Measurements from ENCODE around the gene H6PD.

The H6PD gene

DNA sequence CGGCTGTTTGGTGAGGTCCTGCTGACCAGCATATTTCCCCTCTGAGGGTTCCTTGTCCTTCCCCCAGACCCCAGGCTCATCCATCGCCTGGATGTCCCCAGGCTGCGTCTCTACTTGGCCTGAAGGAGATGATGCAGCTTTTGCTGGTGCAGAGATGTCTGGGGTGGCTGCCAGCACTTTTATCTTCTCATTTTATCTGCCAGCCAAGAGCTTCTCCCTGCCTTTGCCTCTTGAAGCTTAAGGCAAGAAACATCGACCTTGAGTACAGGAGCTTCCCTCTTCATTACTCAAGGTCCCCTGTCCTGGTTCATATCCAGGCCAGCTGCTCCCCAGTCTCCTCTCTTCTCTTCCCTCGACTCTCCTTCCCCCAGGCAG, 9.2 kb upstream of the H6PD start:
- TF ChIP-seq POLR2A (IDR thresholded peaks at IDR 0.05; ENCODE audit: low read depth, low read length), result no peak
- no peak for TF ChIP-seq POLR2AphosphoS5 (IDR thresholded peaks at IDR 0.05; ENCODE audit: low read depth, low read length)
- no peak for TF ChIP-seq TAF1 (IDR thresholded peaks at IDR 0.05; ENCODE audit: low read depth, low read length)
- no peak for TF ChIP-seq SPI1 (IDR thresholded peaks at IDR 0.05; ENCODE audit: low read depth, low read length)
- TF ChIP-seq PAX5 (IDR thresholded peaks at IDR 0.05; ENCODE audit: insufficient read depth, low read length, severe bottlenecking), result no peak
- no peak for TF ChIP-seq POU2F2 (IDR thresholded peaks at IDR 0.05; ENCODE audit: low read depth, low read length)
- DNase-seq (ENCODE audit: insufficient read length, low spot score) (no peak), FAIRE-seq (no peak)

- no peak for FAIRE-seq
- DNase-seq (ENCODE audit: insufficient read length, low spot score), result no peak
- TF ChIP-seq SPI1 (IDR thresholded peaks at IDR 0.05; ENCODE audit: low read depth, low read length) (no peak), POU2F2 (IDR thresholded peaks at IDR 0.05; ENCODE audit: low read depth, low read length) (no peak), TAF1 (IDR thresholded peaks at IDR 0.05; ENCODE audit: low read depth, low read length) (no peak), POLR2AphosphoS5 (IDR thresholded peaks at IDR 0.05; ENCODE audit: low read depth, low read length) (no peak), POLR2A (IDR thresholded peaks at IDR 0.05; ENCODE audit: low read depth, low read length) (no peak), PAX5 (IDR thresholded peaks at IDR 0.05; ENCODE audit: insufficient read depth, low read length, severe bottlenecking) (no peak)
These were observed 6.0 kb upstream of the H6PD start for GRCh38 chr1:9228609-9229008.

GRCh38 chr1:9229549-9229948, 5.0 kb upstream of the H6PD start:
- TF ChIP-seq POU2F2 (IDR thresholded peaks at IDR 0.05; ENCODE audit: low read depth, low read length) (no peak), POLR2A (IDR thresholded peaks at IDR 0.05; ENCODE audit: low read depth, low read length) (no peak)
- DNase-seq (ENCODE audit: insufficient read length, low spot score), result no peak
- no peak for FAIRE-seq

GRCh38 chr1:9230869-9231533, 3.6 kb upstream of the H6PD start:
- no peak for FAIRE-seq
- TF ChIP-seq TAF1 (IDR thresholded peaks at IDR 0.05; ENCODE audit: low read depth, low read length) (no peak), SPI1 (IDR thresholded peaks at IDR 0.05; ENCODE audit: low read depth, low read length) (no peak), POLR2AphosphoS5 (IDR thresholded peaks at IDR 0.05; ENCODE audit: low read depth, low read length) (no peak), POLR2A (IDR thresholded peaks at IDR 0.05; ENCODE audit: low read depth, low read length) (no peak), POU2F2 (IDR thresholded peaks at IDR 0.05; ENCODE audit: low read depth, low read length) (no peak), PAX5 (IDR thresholded peaks at IDR 0.05; ENCODE audit: insufficient read depth, low read length, severe bottlenecking) (no peak)
- DNase-seq (ENCODE audit: insufficient read length, low spot score), result no peak

DNA sequence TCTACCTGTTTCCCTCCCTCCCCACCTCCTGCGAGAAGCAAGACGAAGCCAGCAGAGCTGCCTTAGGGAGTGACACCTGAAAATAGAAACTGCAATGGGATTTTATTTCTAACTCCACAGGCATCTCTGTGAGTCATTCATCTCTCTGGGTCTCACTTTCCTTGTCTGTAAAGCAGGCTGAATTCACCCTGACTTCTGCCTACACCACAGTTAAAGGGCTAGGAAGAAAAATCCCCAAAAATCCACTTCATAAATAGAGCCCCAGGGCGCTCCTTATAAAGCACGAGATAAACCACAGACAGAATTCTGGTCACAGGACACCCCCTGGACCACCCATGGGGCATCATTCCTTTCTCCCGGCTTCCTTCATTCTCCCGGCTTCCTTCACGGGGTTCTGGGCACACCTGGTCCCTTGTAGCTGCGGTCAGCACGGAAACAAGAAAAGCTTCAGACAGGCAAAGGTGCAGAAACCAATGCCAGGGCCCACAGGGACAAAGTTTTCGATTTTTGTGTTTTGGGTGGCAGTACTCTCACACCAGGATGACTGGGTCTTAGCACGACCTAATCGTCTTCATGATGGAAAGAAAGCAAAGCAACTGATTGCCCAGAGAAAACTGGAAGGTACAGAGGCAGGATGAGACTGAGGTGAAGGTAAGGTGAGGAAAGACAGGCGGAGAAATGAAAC, 2.8 kb upstream of the H6PD start:
- FAIRE-seq (no peak), DNase-seq (ENCODE audit: insufficient read length, low spot score) (no peak)
- TF ChIP-seq PAX5 (IDR thresholded peaks at IDR 0.05; ENCODE audit: insufficient read depth, low read length, severe bottlenecking) (no peak), POLR2AphosphoS5 (IDR thresholded peaks at IDR 0.05; ENCODE audit: low read depth, low read length) (no peak)

GRCh38 chr1:9233241-9233941, 1.2 kb upstream of the H6PD start:
- TF ChIP-seq TAF1 (IDR thresholded peaks at IDR 0.05; ENCODE audit: low read depth, low read length), result no peak
- no peak for TF ChIP-seq POLR2A (IDR thresholded peaks at IDR 0.05; ENCODE audit: low read depth, low read length)
- TF ChIP-seq PAX5 (IDR thresholded peaks at IDR 0.05; ENCODE audit: insufficient read depth, low read length, severe bottlenecking), result no peak
- TF ChIP-seq SPI1 (IDR thresholded peaks at IDR 0.05; ENCODE audit: low read depth, low read length), result no peak
- no peak for TF ChIP-seq POU2F2 (IDR thresholded peaks at IDR 0.05; ENCODE audit: low read depth, low read length)
- no peak for TF ChIP-seq POLR2AphosphoS5 (IDR thresholded peaks at IDR 0.05; ENCODE audit: low read depth, low read length)
- DNase-seq (ENCODE audit: insufficient read length, low spot score), result no peak
- FAIRE-seq, result no peak

- FAIRE-seq (no peak), DNase-seq (ENCODE audit: insufficient read length, low spot score) (no peak)
- no peak for TF ChIP-seq POU2F2 (IDR thresholded peaks at IDR 0.05; ENCODE audit: low read depth, low read length)
- no peak for TF ChIP-seq PAX5 (IDR thresholded peaks at IDR 0.05; ENCODE audit: insufficient read depth, low read length, severe bottlenecking)
- no peak for TF ChIP-seq SPI1 (IDR thresholded peaks at IDR 0.05; ENCODE audit: low read depth, low read length)
- TF ChIP-seq TAF1 (IDR thresholded peaks at IDR 0.05; ENCODE audit: low read depth, low read length), result no peak
- TF ChIP-seq POLR2A (IDR thresholded peaks at IDR 0.05; ENCODE audit: low read depth, low read length), result no peak
- no peak for TF ChIP-seq POLR2AphosphoS5 (IDR thresholded peaks at IDR 0.05; ENCODE audit: low read depth, low read length)
These were observed 692 bp upstream of the H6PD start for GRCh38 chr1:9233942-9234222.

DNA sequence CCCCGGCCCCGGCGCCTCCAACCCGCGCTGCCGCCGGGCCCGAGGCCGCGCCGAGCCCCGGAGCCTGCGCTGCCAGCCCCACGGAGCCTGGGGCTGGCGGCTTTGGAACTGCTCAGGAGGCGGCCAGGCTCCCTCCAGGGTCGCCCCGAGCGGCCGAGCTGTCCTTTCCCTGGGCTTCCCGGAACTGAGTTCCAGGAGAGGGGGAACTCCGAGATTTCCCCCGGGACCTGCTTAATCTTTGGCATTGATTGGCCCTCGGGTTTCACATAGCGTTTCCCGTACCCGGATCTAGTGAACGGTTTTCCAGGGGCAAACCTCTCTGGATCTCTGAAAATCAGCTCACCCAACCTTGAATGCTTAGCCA, 504 bp downstream of the H6PD start:
- no peak for TF ChIP-seq POLR2A (IDR thresholded peaks at IDR 0.05; ENCODE audit: low read depth, low read length)
- TF ChIP-seq SPI1 (IDR thresholded peaks at IDR 0.05; ENCODE audit: low read depth, low read length), result no peak
- no peak for TF ChIP-seq PAX5 (IDR thresholded peaks at IDR 0.05; ENCODE audit: insufficient read depth, low read length, severe bottlenecking)
- no peak for TF ChIP-seq POU2F2 (IDR thresholded peaks at IDR 0.05; ENCODE audit: low read depth, low read length)
- TF ChIP-seq TAF1 (IDR thresholded peaks at IDR 0.05; ENCODE audit: low read depth, low read length), result no peak
- TF ChIP-seq POLR2AphosphoS5 (IDR thresholded peaks at IDR 0.05; ENCODE audit: low read depth, low read length), result no peak
- FAIRE-seq, result no peak
- no peak for DNase-seq (ENCODE audit: insufficient read length, low spot score)

DNA sequence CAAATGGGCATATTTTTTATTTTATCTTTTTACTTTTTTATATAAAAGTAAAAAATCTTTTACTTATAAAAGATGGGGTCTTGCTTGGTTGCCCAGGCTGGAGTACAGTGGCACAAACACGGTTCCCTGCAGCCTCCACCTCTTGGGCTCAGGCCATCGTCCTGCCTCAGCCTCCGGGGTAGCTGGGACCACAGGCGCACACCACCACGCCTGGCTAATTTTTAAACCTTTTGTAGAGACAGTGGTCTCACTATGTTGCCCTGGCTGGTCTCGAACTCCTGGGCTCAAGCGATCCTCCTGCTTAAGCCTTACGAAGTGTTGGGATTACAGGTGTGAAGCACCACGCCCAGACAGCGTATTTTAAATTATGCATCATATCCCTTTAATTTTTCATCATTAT, 986 bp downstream of the H6PD start:
- FAIRE-seq (no peak), DNase-seq (ENCODE audit: insufficient read length, low spot score) (no peak)
- no peak for TF ChIP-seq SPI1 (IDR thresholded peaks at IDR 0.05; ENCODE audit: low read depth, low read length)
- no peak for TF ChIP-seq POLR2A (IDR thresholded peaks at IDR 0.05; ENCODE audit: low read depth, low read length)
- no peak for TF ChIP-seq POLR2AphosphoS5 (IDR thresholded peaks at IDR 0.05; ENCODE audit: low read depth, low read length)
- TF ChIP-seq TAF1 (IDR thresholded peaks at IDR 0.05; ENCODE audit: low read depth, low read length), result no peak

GRCh38 chr1:9238134-9238533, 3.6 kb downstream of the H6PD start:
- no peak for FAIRE-seq
- TF ChIP-seq POLR2AphosphoS5 (IDR thresholded peaks at IDR 0.05; ENCODE audit: low read depth, low read length) (no peak), TAF1 (IDR thresholded peaks at IDR 0.05; ENCODE audit: low read depth, low read length) (no peak), POU2F2 (IDR thresholded peaks at IDR 0.05; ENCODE audit: low read depth, low read length) (no peak), SPI1 (IDR thresholded peaks at IDR 0.05; ENCODE audit: low read depth, low read length) (no peak), POLR2A (IDR thresholded peaks at IDR 0.05; ENCODE audit: low read depth, low read length) (no peak), PAX5 (IDR thresholded peaks at IDR 0.05; ENCODE audit: insufficient read depth, low read length, severe bottlenecking) (no peak)
- no peak for DNase-seq (ENCODE audit: insufficient read length, low spot score)

Measured in GM12891 (cell line).